22Rv1 (cell line): ENCODE results near the gene NSD1.

ENCODE experiments used
- CTCF ChIP-seq: fragments of 450-650 bp; IDR thresholded peaks from 2 replicates; pipeline ENCODE4 v1.5.1; 2017; ENCODE audit warnings: mild to moderate bottlenecking
- ZFX ChIP-seq: fragments of 450-650 bp; IDR thresholded peaks from 2 replicates; pipeline ENCODE4 v1.6.1; 2017; ENCODE audit warnings: antibody characterized with exemption, borderline replicate concordance

- TF ChIP-seq CTCF, result peak; percentile 98
- TF ChIP-seq ZFX, result no peak
Observed at GRCh38 chr5:177309351-177310191, 176.0 kb downstream of the NSD1 start.
